Skeletal muscle satellite cell (primary cell): ENCODE results near the gene GRIA4.

Experiments
- H3K27me3 ChIP-seq: 2 replicates; pipeline ENCODE4 v1.7.0; 2013; ENCODE audit warnings: low read length; ENCODE audit not compliant: control insufficient read depth, insufficient read depth
- H3K36me3 ChIP-seq: 2 replicates; pipeline ENCODE4 v1.7.0; 2013; ENCODE audit warnings: mild to moderate bottlenecking, control low read depth, low read length; ENCODE audit not compliant: insufficient read depth
- H3K4me1 ChIP-seq: 2 replicates; pipeline ENCODE4 v1.7.0; 2013; ENCODE audit warnings: low read length; ENCODE audit not compliant: control insufficient read depth, insufficient read depth
- H3K4me2 ChIP-seq: 2 replicates; pipeline ENCODE4 v1.7.0; 2013; ENCODE audit warnings: mild to moderate bottlenecking, low read length
- H3K4me3 ChIP-seq: 2 replicates; pipeline ENCODE4 v1.7.0; 2013; ENCODE audit warnings: low read length
- H3K9ac ChIP-seq: 2 replicates; pipeline ENCODE4 v1.7.0; 2013; ENCODE audit warnings: mild to moderate bottlenecking, low read depth, low read length, moderate library complexity
- H3K9me3 ChIP-seq: replicated peaks from 2 replicates; pipeline ENCODE4 v1.7.0; 2013; ENCODE audit warnings: mild to moderate bottlenecking, control low read depth, low read length

GRIA4 gene

DNA sequence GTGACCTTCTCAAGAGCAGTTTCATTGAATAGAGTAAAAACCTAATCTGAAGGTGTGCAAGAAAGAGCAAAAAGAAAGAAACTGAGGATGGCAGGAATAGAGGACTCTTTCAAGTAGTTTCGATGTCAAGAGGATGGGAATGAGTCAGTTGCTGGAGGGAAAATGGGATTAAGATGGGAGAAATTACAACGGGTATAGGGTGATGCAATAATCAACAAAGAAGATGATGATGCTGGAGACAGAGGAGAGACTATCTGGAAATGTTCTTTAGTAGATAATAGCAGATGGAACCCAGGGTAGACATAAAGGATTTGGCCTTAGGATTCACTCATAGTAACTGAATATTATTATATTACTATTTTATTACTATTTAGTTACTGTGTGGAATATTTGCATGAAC lies 189.4 kb downstream of the GRIA4 start:
- H3K27me3 ChIP-seq: no peaks in the 10 kb centered on the region
- H3K4me2 ChIP-seq: no peak overlapping the region
- no peaks in the 10 kb centered on the region for H3K9me3 ChIP-seq
- H3K9ac ChIP-seq: no peak overlapping the region
- H3K4me1 ChIP-seq: no peaks in the 10 kb centered on the region
- no peaks in the 10 kb centered on the region for H3K36me3 ChIP-seq
- H3K4me3 ChIP-seq: no peak overlapping the region

DNA sequence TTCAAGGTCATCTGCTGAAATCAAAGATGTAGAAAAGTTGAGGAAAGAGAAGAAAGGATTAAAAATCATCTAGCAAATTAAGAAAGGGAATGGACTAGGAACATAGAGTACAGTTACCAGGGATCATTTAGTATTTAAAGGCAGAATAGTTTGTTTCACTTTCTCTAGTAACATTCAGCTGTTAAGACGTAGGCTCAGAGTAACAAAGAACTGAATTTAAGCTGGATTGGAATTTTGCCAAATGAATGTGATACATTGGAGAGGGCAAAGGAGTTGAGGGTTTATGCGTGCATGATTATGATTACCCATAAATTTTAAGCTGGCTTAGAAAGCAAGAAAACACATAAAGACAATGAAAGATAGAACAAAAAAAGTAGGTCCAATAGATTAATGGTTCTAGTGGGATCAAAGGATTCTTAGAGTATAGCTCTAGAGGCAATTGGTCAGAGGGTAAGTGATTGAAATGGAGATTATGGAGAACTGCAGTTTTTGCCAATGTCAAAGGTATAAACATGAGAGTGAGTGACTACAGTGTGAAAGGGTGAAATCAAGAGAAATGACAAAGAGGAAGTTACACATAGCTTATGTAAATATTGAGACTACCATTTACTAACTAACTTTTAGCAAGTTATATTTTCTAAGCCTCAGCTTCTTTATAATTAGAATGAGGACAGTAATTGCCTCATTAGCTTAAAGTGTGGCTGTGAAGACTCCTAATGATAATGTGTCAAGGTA lies 190.0 kb downstream of the GRIA4 start:
- Histone ChIP-seq H3K4me3 (no peak overlapping the region), H3K27me3 (no peaks in the 10 kb centered on the region), H3K4me1 (no peaks in the 10 kb centered on the region), H3K9me3 (no peaks in the 10 kb centered on the region), H3K36me3 (no peaks in the 10 kb centered on the region), H3K4me2 (no peak overlapping the region), H3K9ac (no peak overlapping the region)

DNA sequence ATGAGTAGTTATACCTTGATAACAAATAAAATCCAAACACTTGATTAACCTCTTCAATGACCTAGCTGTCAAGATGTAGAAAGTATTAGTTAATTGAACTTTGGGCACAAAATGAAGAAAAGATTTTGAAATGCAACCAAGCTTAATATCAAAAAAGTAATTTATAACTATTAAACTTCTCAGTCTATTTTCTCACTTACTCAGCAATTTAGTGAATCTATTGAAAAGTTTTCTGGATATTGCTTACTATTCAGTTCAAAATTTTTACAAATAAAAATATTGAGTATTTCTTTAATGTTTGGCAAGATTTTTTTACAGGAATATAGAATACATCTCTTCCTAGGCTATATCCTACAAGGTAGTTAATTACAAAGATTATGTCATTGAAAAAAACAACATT lies 192.5 kb downstream of the GRIA4 start:
- no peaks in the 10 kb centered on the region for H3K36me3 ChIP-seq
- no peak overlapping the region for H3K4me3 ChIP-seq
- H3K4me1 ChIP-seq: no peaks in the 10 kb centered on the region
- H3K4me2 ChIP-seq: no peak overlapping the region
- H3K9ac ChIP-seq: no peak overlapping the region
- H3K9me3 ChIP-seq: no peaks in the 10 kb centered on the region
- H3K27me3 ChIP-seq: no peaks in the 10 kb centered on the region

DNA sequence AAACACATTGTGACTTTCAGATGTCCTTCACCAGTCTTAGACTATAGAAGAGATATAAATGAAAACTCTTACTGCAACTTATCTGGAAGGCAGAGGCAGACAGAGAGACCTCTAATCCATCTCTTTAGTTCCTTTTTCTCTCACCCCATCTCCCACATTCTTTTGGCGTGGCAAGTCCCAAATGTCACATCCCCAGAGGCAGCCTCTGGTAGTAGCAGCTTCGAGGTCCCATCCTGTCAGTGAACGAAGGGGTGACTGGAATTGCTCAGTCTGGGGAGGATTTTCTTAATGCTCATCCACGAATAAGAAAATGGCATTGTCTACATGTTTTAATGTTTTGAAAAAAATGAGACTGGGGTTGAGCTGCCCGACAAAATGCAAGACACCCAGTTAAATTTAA lies 201.4 kb downstream of the GRIA4 start:
- no peaks in the 10 kb centered on the region for H3K9me3 ChIP-seq
- H3K4me1 ChIP-seq: no peaks in the 10 kb centered on the region
- H3K4me3 ChIP-seq: no peak overlapping the region
- H3K27me3 ChIP-seq: no peaks in the 10 kb centered on the region
- no peak overlapping the region for H3K9ac ChIP-seq
- H3K4me2 ChIP-seq: no peak overlapping the region
- no peaks in the 10 kb centered on the region for H3K36me3 ChIP-seq

DNA sequence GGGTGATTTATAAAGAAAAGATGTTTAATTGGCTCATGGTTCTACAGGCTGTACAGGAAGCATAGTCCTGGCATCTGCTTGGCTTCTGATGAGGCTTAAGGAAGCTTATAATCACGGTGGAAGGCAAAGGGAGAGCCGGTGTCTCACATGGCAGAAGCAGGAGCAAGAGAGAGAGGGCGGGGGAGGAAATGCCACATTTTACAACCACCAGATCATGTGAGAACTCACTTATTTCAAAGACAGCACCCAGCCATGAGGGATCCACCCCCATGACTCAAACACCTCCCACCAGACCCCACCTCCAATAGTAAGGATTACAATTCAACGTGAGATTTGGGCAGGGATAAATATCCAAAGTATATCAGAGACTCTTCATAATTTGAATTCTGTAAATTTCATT lies 211.5 kb downstream of the GRIA4 start:
- no peaks in the 10 kb centered on the region for H3K36me3 ChIP-seq
- no peak overlapping the region for H3K4me3 ChIP-seq
- no peaks in the 10 kb centered on the region for H3K4me1 ChIP-seq
- H3K9me3 ChIP-seq: no peaks in the 10 kb centered on the region
- H3K9ac ChIP-seq: no peak overlapping the region
- no peaks in the 10 kb centered on the region for H3K27me3 ChIP-seq
- no peak overlapping the region for H3K4me2 ChIP-seq

DNA sequence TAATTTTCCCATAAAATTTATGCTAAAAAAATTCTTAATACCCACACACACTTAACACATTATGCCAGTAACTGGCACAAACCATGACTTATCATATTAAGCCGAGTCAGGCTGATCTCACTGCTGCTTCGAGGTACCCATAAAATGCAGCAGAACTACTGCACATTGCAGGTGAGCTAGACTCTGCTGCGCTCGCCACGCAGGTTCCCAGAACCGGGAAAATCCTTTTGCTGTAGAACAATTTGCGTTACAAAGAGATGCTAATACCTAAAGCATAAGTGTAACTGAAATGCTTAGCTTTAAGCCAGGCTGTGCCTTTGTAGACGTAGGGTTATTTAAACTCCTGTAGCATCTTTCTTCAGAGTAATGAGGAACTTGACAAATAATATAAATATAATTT lies 211.9 kb downstream of the GRIA4 start:
- Histone ChIP-seq H3K4me3 (no peak overlapping the region), H3K36me3 (no peaks in the 10 kb centered on the region), H3K4me2 (no peak overlapping the region), H3K9me3 (no peaks in the 10 kb centered on the region), H3K9ac (no peak overlapping the region), H3K27me3 (no peaks in the 10 kb centered on the region), H3K4me1 (no peaks in the 10 kb centered on the region)

DNA sequence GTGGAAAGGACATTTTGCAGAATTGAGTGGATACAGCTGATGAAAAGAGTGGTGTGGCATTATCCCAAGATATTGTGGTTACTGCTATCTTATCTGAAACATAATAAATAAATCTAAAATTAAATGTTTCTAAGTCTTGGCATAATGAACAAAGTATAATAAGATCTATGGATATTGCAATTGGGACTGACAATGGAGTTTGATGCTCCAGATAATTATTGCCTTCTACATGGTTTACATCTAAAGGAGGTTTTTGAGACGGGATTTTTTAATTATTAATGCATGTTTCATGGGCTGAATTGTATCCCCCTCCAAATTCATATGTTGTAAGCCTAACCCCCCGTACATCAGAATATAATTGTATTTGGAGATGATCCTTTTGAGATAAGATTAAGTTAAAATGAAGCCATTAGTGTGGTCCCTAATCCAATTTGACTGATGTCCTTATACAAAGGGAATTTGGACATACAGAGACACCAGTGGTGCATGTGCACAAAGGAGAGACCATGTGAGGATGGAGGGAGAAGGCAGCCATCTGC lies 213.7 kb downstream of the GRIA4 start:
- Histone ChIP-seq H3K4me3 (no peak overlapping the region), H3K4me2 (no peak overlapping the region), H3K4me1 (no peaks in the 10 kb centered on the region), H3K9ac (no peak overlapping the region), H3K36me3 (no peaks in the 10 kb centered on the region), H3K27me3 (no peaks in the 10 kb centered on the region), H3K9me3 (no peaks in the 10 kb centered on the region)

DNA sequence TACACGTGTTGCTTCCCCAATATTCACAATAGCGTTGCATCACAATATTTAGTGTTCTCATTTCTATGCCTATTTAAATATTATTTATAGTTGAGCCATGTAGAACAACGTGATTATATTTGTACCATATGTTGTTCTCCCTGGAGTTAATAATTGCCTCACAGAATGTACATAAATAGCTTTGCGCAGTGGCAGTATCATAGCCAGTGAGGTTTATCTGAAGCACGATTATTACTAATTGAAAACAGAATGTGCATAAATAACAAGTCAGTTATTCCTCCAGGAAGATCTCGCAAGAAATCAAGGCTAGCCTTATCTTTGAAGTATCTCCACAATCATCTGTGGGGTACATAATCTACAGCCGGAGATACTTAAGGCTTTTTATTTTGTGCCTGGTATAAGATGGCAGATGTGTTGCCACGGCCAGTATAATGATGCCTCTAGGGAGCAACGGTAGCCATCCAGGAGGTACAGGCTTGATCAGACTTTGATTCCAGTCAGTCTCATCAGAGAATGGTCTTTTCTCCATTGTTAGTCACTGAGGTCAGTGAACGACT lies 214.7 kb downstream of the GRIA4 start:
- H3K27me3 ChIP-seq: no peaks in the 10 kb centered on the region
- no peaks in the 10 kb centered on the region for H3K36me3 ChIP-seq

DNA sequence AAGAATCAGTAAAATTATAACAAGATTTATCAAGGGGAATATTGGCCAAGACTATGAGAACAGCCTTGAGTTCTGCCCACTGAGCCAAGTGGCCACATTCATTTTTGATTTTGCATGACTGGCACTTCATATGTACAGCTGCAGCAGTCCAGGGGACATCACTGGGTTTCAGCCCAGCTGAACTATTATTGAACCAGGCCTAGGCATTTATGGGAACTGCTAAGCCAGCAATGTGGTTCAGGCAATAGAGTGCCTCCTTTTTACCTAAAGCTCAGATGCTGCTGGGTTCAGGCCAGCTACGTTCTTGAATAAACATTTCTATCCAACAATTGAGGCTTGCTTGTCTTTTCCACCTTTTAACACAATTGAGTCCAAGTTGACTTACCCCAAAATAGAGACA lies 215.3 kb downstream of the GRIA4 start:
- H3K4me2 ChIP-seq: no peak overlapping the region
- no peaks in the 10 kb centered on the region for H3K36me3 ChIP-seq
- no peaks in the 10 kb centered on the region for H3K9me3 ChIP-seq
- no peak overlapping the region for H3K4me3 ChIP-seq
- no peaks in the 10 kb centered on the region for H3K27me3 ChIP-seq
- no peaks in the 10 kb centered on the region for H3K4me1 ChIP-seq
- no peak overlapping the region for H3K9ac ChIP-seq

More for the DNA sequence above, 214.7 kb downstream of the GRIA4 start:
- Histone ChIP-seq H3K4me1 (no peaks in the 10 kb centered on the region), H3K9ac (no peak overlapping the region), H3K9me3 (no peaks in the 10 kb centered on the region), H3K4me2 (no peak overlapping the region), H3K4me3 (no peak overlapping the region)

DNA sequence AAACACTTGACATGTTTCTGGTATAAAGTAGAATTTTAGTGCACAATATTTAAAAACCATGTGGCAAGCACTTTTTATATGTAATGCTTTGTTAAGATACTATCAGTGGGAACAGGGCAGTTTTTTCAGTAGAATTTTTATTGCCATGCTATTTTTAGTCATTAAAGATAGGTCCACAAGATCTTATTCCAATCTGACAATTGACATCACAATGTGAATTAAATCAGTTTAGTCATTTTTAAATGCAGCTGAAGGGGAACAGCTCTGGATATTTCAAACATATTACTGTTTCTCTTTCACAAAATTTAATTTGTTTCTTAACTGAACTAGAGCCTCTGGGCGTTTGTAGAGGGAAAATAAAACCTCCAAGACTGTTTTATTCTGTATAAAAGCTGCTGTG lies 218.0 kb downstream of the GRIA4 start:
- no peak overlapping the region for H3K4me2 ChIP-seq
- no peaks in the 10 kb centered on the region for H3K9me3 ChIP-seq
- no peak overlapping the region for H3K4me3 ChIP-seq
- no peaks in the 10 kb centered on the region for H3K27me3 ChIP-seq
- no peaks in the 10 kb centered on the region for H3K36me3 ChIP-seq
- no peaks in the 10 kb centered on the region for H3K4me1 ChIP-seq
- H3K9ac ChIP-seq: no peak overlapping the region

DNA sequence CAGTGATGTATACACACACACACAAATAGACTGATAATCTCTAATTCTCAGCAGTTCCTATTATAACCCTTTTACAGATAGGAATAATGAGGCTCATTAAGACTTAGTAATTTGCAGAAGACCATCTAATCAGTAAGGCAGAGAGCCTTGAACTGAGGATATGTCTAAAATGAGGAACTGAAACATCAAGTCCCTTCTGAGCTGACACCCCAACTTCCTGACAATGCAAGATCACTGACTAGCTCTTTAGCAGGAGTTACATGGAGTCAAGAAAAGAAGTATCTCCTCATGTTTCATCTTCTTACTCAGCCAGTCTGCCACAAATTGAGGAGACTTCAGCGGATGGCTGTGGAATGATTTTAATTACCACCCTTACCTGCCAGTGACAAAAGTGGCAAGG lies 219.2 kb downstream of the GRIA4 start:
- no peak overlapping the region for H3K9ac ChIP-seq
- no peak overlapping the region for H3K4me2 ChIP-seq
- no peaks in the 10 kb centered on the region for H3K9me3 ChIP-seq
- no peaks in the 10 kb centered on the region for H3K4me1 ChIP-seq
- no peaks in the 10 kb centered on the region for H3K36me3 ChIP-seq
- H3K4me3 ChIP-seq: no peak overlapping the region
- no peaks in the 10 kb centered on the region for H3K27me3 ChIP-seq

DNA sequence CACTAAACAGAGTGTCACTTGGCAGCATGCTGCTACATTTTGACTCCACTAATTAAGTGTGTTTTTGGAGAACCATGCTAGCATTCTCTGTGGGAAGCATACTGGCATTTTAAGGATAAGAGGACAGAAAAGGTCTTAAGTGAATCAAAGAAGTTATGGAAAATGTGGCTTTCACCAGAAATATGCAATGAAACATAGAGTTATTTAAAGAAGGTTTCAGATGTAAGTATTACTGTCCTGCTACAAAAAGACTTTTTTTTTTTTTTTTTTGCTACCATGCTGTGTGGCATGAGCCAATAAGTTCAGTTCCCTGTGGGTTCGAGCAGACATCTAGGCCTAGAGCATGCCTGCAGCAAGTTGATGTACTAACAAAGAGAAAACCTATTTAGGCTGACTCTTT lies 224.6 kb downstream of the GRIA4 start:
- Histone ChIP-seq H3K4me3 (no peak overlapping the region), H3K9me3 (no peaks in the 10 kb centered on the region), H3K4me2 (no peak overlapping the region), H3K27me3 (no peaks in the 10 kb centered on the region), H3K36me3 (no peaks in the 10 kb centered on the region), H3K4me1 (no peaks in the 10 kb centered on the region), H3K9ac (no peak overlapping the region)
